Measurements from ENCODE around the gene AMT. TPM values are rescaled to one million over a fixed set of nuclear protein-coding genes. Genes with fewer than 3 reads are reported as not detected.

The AMT gene
- total RNA-seq, 4 donors from 2014 or later, result 3.5 to 7.9 (median 5.9) TPM

- DNase-seq, result no peak
- H3K27me3 ChIP-seq, result no peaks in the 10 kb centered on the region
- intact Hi-C loops (cut with DNase I), result loop anchor here (5.0 kb wide), 1 partner anchor 55 kb away; the partner anchor contains the start of gene GPX1
- H3K4me1 ChIP-seq, result peaks cover 42 to 43% of the 10 kb centered on the region in 2 donors
- H3K27ac ChIP-seq, result peak overlapping the region; percentile 74 to 78 (median 77)
- 41 to 44% methylated on average over 10 to 13 of the region's 16 CpGs for WGBS, 2 donors
- no peak for TF ChIP-seq POLR2A (IDR thresholded peaks at IDR 0.05)
- H3K4me3 ChIP-seq (replicated peaks in 1 of 3), result peak overlapping the region; percentile 45 to 63 (median 60)
- H3K9me3 ChIP-seq, result no peaks in the 10 kb centered on the region
- peaks cover 0 to 4% of the 10 kb centered on the region in 2 donors for H3K36me3 ChIP-seq
These were observed 9.5 kb downstream of the AMT start for GRCh38 chr3:49412632-49413337.

GRCh38 chr3:49411968-49412631 lies 10.2 kb downstream of the AMT start, which contains the start of the genes RHOA and TCTA:
Gene RHOA (minus strand): TSS chr3:49411976. CDS start chr3:49375589, 36,387 bp downstream.
Gene TCTA (plus strand): TSS chr3:49412423. CDS start chr3:49412427, 4 bp downstream.
- peaks cover 0 to 4% of the 10 kb centered on the region in 2 donors for H3K36me3 ChIP-seq
- peaks cover 43 to 50% of the 10 kb centered on the region in 2 donors for H3K4me1 ChIP-seq
- no peaks in the 10 kb centered on the region for H3K9me3 ChIP-seq
- 1 to 2% methylated on average over 14 to 16 of the region's 62 CpGs for WGBS, 2 donors
- peak within 1 kb of the TSS; percentile 89 to 95 (median 92) for H3K27ac ChIP-seq
- TF ChIP-seq POLR2A (IDR thresholded peaks at IDR 0.05), result peak; percentile 66 to 94
- TF ChIP-seq CTCF (IDR thresholded peaks at IDR 0.05), result peak in 1 of 6 experiments; percentile 11
- no peaks in the 10 kb centered on the region for H3K27me3 ChIP-seq
- peak within 1 kb of the TSS; percentile 45 to 91 (median 68) for H3K4me3 ChIP-seq (replicated peaks in 1 of 3)
- intact Hi-C loops (cut with DNase I), result loop anchor here (5.0 kb wide), 1 partner anchor 55 kb away; the partner anchor contains the start of gene GPX1
- peak; percentile 99 for DNase-seq

GRCh38 chr3:49411535-49411967 lies 10.7 kb downstream of the AMT start:
- H3K36me3 ChIP-seq, result peaks cover 0 to 4% of the 10 kb centered on the region in 2 donors
- peak overlapping the region; percentile 29 to 91 (median 68) for H3K4me3 ChIP-seq (replicated peaks in 1 of 3)
- peak overlapping the region; percentile 89 to 95 (median 92) for H3K27ac ChIP-seq
- TF ChIP-seq CTCF (IDR thresholded peaks at IDR 0.05), result no peak
- TF ChIP-seq POLR2A (IDR thresholded peaks at IDR 0.05), result no peak
- no peaks in the 10 kb centered on the region for H3K27me3 ChIP-seq
- intact Hi-C loops (cut with DNase I), result loop anchor here (5.0 kb wide), 1 partner anchor 54 kb away; the partner anchor contains the start of gene GPX1
- 0% methylated on average over 1 to 5 of the region's 59 CpGs for WGBS, 2 donors
- DNase-seq, result peak; percentile 65 to 66
- H3K9me3 ChIP-seq, result no peaks in the 10 kb centered on the region
- peaks cover 47 to 55% of the 10 kb centered on the region in 2 donors for H3K4me1 ChIP-seq

- Histone ChIP-seq H3K27me3 (no peaks in the 10 kb centered on the region), H3K4me1 (peaks cover 53 to 59% of the 10 kb centered on the region in 2 donors), H3K36me3 (peaks cover 0 to 4% of the 10 kb centered on the region in 2 donors), H3K27ac (peak overlapping the region; percentile 89 to 95 (median 92)), H3K9me3 (no peaks in the 10 kb centered on the region), H3K4me3 (replicated peaks in 1 of 3) (peak overlapping the region; percentile 29 to 91 (median 68))
- DNase-seq, result no peak
- WGBS, 2 donors, result 1% methylated on average over 32 to 33 of the region's 33 CpGs
- intact Hi-C loops (cut with DNase I), result loop anchor here (5.0 kb wide), 1 partner anchor 54 kb away; the partner anchor contains the start of gene GPX1
- TF ChIP-seq CTCF (IDR thresholded peaks at IDR 0.05) (no peak), POLR2A (IDR thresholded peaks at IDR 0.05) (no peak)
These were observed 11.3 kb downstream of the AMT start for GRCh38 chr3:49410846-49411534.

Data from thyroid gland (tissue), 4 donors.